ENCODE results near the gene STXBP5.

STXBP5 gene

GRCh38 chr6:147384737-147385710, 180.8 kb downstream of the STXBP5 start:
- DNase-seq = no peak

DNA sequence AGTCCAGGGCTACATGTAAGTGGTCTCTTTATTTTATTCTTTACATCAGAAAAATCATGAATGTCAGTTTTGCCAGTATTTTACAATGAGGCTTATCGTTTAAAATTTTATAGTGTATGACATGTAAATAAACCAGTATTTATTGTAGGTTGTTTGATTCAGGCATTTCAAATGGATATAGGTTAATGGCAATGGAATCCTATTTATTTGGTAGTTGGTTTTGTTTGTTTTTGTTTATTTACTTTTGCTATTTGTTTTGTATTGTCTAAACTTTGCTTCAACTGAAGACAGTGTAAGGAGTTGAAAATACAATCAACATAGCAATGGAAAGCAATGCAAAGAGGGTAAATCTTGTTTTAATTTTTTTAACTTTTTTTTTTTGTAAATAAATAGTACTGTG, 185.2 kb downstream of the STXBP5 start:
- DNase-seq = no peak

DNA sequence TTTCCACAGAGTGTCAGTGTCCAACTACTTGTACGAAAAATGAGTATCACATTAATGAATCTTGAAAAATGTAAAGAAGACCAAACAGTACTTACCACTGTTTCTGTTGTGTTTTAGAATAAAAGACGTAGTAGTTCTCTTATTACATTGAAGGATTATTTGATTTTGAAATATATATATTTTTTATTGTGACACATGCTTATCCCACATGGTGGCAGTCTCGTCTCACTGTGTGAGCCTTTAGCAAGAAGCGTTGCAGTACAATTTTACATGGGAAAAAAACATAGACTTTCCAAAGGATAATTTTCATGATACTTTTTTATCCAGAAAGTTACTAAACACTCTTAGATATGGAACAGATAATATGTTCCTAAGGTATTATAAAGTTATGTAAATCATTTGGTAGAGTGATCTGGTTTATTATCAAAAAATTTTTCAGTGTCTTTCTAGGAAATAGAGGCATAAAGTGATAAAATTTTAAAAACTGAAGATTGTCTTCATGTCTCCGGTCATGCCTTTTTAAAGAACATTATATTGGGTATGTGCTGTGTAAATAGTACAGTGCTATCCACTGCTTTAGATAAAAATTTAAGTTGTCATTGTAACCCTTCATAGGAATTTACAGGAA, 186.8 kb downstream of the STXBP5 start:
- DNase-seq = no peak

GRCh38 chr6:147392917-147393625, 188.9 kb downstream of the STXBP5 start:
- DNase-seq = no peak

DNA sequence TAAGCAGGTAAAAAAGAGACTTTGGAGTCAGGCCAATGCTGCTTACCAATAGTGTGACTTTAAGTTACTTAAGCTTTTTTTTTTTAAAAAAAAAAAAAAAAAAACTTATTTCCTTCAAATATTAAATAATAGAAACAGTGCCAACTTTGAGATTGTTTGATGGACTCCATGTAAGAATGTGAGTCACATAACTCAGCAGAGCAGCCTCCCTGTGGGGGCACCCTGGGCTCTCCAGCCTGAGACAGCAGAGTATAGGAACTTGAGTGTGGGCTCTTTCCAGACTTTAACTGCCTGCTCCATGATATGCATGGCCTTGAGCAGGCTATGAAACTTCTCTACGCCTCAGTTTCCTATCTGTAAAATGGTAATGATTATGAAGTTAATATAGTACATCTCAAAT, 190.9 kb downstream of the STXBP5 start:
- DNase-seq = no peak

GRCh38 chr6:147397306-147397705, 193.1 kb downstream of the STXBP5 start:
- DNase-seq = no peak

GRCh38 chr6:147400968-147401367, 196.8 kb downstream of the STXBP5 start:
- no peak for DNase-seq

DNA sequence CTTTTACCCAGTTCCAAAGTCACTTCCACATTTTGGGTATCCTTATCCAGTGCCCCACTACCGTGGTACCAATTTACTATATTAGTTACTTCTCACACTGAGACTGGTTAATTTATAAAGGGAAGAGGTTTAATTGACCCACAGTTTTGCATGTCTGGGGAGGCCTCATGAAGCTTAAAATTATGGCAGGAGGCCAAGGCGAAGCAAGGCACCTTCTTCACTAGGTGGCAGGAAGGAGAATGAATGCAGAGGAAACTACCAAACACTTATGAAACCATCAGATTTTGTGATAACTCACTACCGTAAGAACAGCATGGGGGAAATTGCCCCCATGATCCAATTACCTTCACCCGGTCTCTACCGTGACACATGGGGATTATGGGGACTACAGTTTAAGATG, 197.6 kb downstream of the STXBP5 start:
- DNase-seq = no peak

GRCh38 chr6:147406783-147407182, 202.6 kb downstream of the STXBP5 start:
- DNase-seq = no peak

- DNase-seq = no peak
Measured at GRCh38 chr6:147407571-147407970, 203.4 kb downstream of the STXBP5 start.

DNA sequence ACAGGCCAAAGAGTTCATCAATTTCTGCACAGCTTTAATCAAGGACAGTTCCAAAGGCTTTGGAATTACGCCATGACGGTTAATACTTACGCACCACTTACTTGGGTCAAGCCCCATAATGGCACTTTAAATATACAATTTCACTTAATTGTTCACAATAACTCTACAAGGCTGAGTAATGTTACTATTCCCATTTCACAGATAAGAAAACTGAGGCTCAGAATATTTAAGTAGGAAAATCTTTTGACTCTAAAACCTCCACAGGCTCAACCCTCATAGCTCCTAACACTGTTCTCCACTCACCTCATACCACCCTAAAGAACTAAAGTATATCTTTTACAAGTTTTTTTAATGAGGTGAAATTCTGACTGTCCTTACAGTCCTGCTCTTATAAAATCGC, 212.4 kb downstream of the STXBP5 start:
- no peak for DNase-seq

- DNase-seq = no peak
Measured at GRCh38 chr6:147417954-147418353, 213.7 kb downstream of the STXBP5 start.

GRCh38 chr6:147418523-147418922, 214.3 kb downstream of the STXBP5 start:
- DNase-seq = no peak

DNA sequence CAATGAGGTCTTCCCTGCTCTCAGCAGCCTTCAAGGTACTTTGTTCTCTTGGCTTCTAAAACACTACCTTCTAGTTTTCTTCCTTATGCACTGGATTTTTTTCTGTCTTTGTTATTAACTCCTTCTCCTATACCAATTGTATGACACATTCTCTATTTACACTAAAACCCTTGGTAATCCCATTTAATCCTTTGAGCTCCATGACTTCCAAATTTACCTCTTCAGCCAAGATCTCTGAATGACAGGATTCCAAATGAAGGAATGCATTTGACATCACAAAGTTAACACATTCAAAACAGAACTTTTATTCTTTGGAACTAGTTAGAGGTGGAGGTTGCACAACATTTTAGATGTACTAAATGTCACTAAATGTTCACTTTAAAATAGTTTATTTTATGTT, 217.7 kb downstream of the STXBP5 start:
- DNase-seq = no peak

- no peak for DNase-seq
Measured at GRCh38 chr6:147423111-147423510, 218.9 kb downstream of the STXBP5 start.

GRCh38 chr6:147429794-147430193, 225.6 kb downstream of the STXBP5 start:
- DNase-seq = no peak

DNA sequence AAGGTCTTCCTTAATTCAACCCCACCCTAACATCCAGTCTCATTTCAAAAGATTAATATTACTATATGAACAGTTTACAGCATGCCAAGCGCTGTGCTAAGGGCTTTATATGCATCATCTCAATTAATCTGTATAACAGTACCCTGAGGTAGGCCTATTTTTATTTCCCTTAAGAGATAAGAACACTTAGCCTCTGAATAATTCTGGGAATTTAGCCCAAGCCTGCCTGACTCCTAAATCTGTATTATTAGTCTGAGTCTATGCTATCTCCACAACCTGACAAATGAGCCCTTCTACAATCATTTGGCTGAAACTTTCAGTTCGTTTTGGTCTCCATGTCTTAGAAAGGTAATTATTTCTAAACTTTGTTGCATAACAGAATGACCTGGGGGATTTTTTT, 226.6 kb downstream of the STXBP5 start:
- no peak for DNase-seq

GRCh38 chr6:147434076-147434475, 229.9 kb downstream of the STXBP5 start:
- no peak for DNase-seq

DNA sequence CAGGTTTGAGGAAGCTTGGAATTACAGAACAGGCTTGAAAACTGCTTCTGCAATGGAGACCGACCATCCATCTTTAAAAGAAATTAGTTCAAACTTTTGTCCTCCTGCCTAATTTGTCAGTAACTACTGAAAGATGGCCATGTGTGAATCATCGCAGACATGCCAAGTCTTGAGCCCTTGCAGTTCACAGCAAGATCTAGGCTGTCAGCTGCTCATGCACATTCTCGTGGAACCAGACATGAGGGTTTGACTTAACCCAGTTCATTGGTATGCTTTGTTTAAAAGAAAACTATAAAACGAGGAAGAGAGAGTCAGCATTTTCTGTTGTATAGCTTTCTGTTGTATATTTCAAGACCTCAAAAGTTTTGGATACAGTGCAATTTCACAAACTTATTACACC, 230.3 kb downstream of the STXBP5 start:
- DNase-seq = no peak

DNA sequence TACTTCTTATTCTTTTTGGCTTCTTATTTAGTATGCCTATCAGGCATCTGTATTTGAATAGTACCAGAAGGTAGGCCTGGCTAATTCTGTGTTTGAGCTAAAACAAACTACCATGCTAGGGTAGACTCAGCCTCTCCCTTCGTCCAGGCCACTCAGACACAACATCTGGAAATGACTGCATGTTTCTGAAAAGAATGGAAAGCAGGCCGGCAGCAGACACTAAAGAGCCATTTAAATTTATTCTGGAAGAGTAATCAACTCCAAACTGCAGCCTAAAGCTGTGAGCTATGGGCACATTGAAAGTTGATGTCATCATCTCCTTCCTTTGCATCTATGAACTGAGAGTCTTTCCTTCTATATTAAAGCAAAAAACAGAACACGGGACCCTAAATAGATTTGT, 233.4 kb downstream of the STXBP5 start:
- no peak for DNase-seq

GRCh38 chr6:147438758-147439528, 234.7 kb downstream of the STXBP5 start:
- DNase-seq = no peak
